Small intestine (tissue), 7 donors: Measurements from ENCODE around the gene ANO9. TPM values are rescaled to one million over a fixed set of nuclear protein-coding genes. Genes with fewer than 3 reads are reported as not detected.
A peak's percentile ranks its signal among the peaks of the same experiment; 100 is the strongest.

Source experiments
- DNase-seq, 2 donors: peaks; one replicate each; pipeline versions ENCODE4 v3.0.0 to v3.0.0-alpha.2; 2013
- FAIRE-seq: peaks from 2 replicates; lab custom pipeline; 2012; peaks lifted over from hg19 to GRCh38; lab: Jason Lieb, UNC
- H3K27ac ChIP-seq, 3 donors: one replicate each; pipeline ENCODE4 v1.5.1; 2013; ENCODE audit warnings: low read length in 2 of 3, mild to moderate bottlenecking in 2 of 3, control low read depth in 1 of 3, inconsistent platforms in 1 of 3, low read depth in 1 of 3, moderate library complexity in 1 of 3
- H3K27me3 ChIP-seq, 3 donors: one replicate each; pipeline ENCODE4 v1.6.1; 2013; ENCODE audit warnings: low read length in 3 of 3, inconsistent platforms in 1 of 3; ENCODE audit not compliant: control insufficient read depth in 3 of 3, insufficient read depth in 3 of 3
- H3K36me3 ChIP-seq, 3 donors: one replicate each; pipeline ENCODE4 v1.6.1; 2013; ENCODE audit warnings: low read length in 3 of 3, inconsistent platforms in 1 of 3, low read depth in 1 of 3, mild to moderate bottlenecking in 1 of 3, moderate library complexity in 1 of 3; ENCODE audit not compliant: control insufficient read depth in 3 of 3, insufficient read depth in 2 of 3
- H3K4me1 ChIP-seq, 3 donors: one replicate each; pipeline ENCODE4 v1.6.1; 2013; ENCODE audit warnings: low read length in 2 of 3, inconsistent platforms in 1 of 3, low read depth in 1 of 3, mild to moderate bottlenecking in 1 of 3, moderate library complexity in 1 of 3; ENCODE audit not compliant: control insufficient read depth in 3 of 3, insufficient read depth in 2 of 3
- H3K4me3 ChIP-seq, 3 donors: one replicate each; pipeline ENCODE4 v1.5.1; 2013; ENCODE audit warnings: low read length in 3 of 3, control low read depth in 1 of 3, inconsistent platforms in 1 of 3, low read depth in 1 of 3, mild to moderate bottlenecking in 1 of 3, moderate library complexity in 1 of 3
- H3K9me3 ChIP-seq, 2 donors: one replicate each; pipeline ENCODE4 v1.6.1; 2013; ENCODE audit warnings: low read depth in 1 of 2, low read length in 1 of 2; ENCODE audit not compliant: control insufficient read depth in 2 of 2, insufficient read depth in 1 of 2
- WGBS, 3 donors: extraction: QIAGEN DNeasy Blood & Tissue Kit; methylation state at CpG; one replicate each; pipeline ENCODE4 v1.1.7; 2013; 5-methylcytosine and 5-hydroxymethylcytosine counted together
- polyA plus RNA-seq, 4 donors: library from polyadenylated mRNA; stranded (reverse) in 3 of 4; unstranded in 1 of 4; fragments of 200-250 nt in 3 of 4; fragments of 120-200 nt in 1 of 4; gene quantifications; one replicate each; pipeline versions ENCODE4 v1.2.1 to v1.2.3, GENCODE V29; 2013
- donor health status: healthy with polysubstance abuse.
- donor health status: control.
- donor health status: control.
- donor health status: Bipolar disorder and iron deficiency.
- donor health status: healthy.

ANO9 gene
- polyA plus RNA-seq, 4 donors: 84.7 to 363 (median 220) TPM

GRCh38 chr11:460331-461199, 18.8 kb upstream of the ANO9 start:
- H3K4me1 ChIP-seq: peaks cover 0 to 5% (median 0%) of the 10 kb centered on the region in 3 donors
- 91 to 94% (median 94%) methylated on average over 40 to 41 of the region's 41 CpGs for WGBS, 3 donors
- H3K36me3 ChIP-seq: peaks cover 0 to 71% (median 4%) of the 10 kb centered on the region in 3 donors
- DNase-seq (no peak), FAIRE-seq (no peak)
- no peaks in the 10 kb centered on the region for H3K27me3 ChIP-seq
- H3K4me3 ChIP-seq: no peak overlapping the region
- H3K27ac ChIP-seq: no peak overlapping the region
- H3K9me3 ChIP-seq: no peaks in the 10 kb centered on the region

GRCh38 chr11:459511-460220, 17.9 kb upstream of the ANO9 start:
- Histone ChIP-seq H3K27me3 (no peaks in the 10 kb centered on the region), H3K4me1 (peaks cover 0 to 5% (median 0%) of the 10 kb centered on the region in 3 donors), H3K4me3 (no peak overlapping the region), H3K27ac (no peak overlapping the region), H3K36me3 (peaks cover 0 to 73% (median 4%) of the 10 kb centered on the region in 3 donors), H3K9me3 (no peaks in the 10 kb centered on the region)
- 94 to 96% (median 95%) methylated on average over 24 of the region's 24 CpGs for WGBS, 3 donors
- FAIRE-seq (no peak), DNase-seq (no peak)

GRCh38 chr11:457111-457760, 15.4 kb upstream of the ANO9 start:
- no peak for DNase-seq
- H3K27me3 ChIP-seq: no peaks in the 10 kb centered on the region
- H3K4me1 ChIP-seq: peaks cover 0 to 5% (median 0%) of the 10 kb centered on the region in 3 donors
- H3K4me3 ChIP-seq: no peak overlapping the region
- peaks cover 0 to 83% (median 4%) of the 10 kb centered on the region in 3 donors for H3K36me3 ChIP-seq
- 69 to 79% (median 73%) methylated on average over 23 of the region's 23 CpGs for WGBS, 3 donors
- H3K27ac ChIP-seq: no peak overlapping the region
- no peak for FAIRE-seq
- no peaks in the 10 kb centered on the region for H3K9me3 ChIP-seq

GRCh38 chr11:456533-456932, 14.7 kb upstream of the ANO9 start:
- Histone ChIP-seq H3K4me1 (peaks cover 0 to 8% (median 0%) of the 10 kb centered on the region in 3 donors), H3K9me3 (no peaks in the 10 kb centered on the region), H3K4me3 (no peak overlapping the region), H3K36me3 (peaks cover 0 to 83% (median 4%) of the 10 kb centered on the region in 3 donors), H3K27me3 (no peaks in the 10 kb centered on the region), H3K27ac (no peak overlapping the region)
- DNase-seq (peak in 1 of 2 donors; percentile 20), FAIRE-seq (no peak)
- 64 to 78% (median 74%) methylated on average over 7 of the region's 7 CpGs for WGBS, 3 donors

- Histone ChIP-seq H3K4me1 (peaks cover 0 to 15% (median 0%) of the 10 kb centered on the region in 3 donors), H3K27me3 (no peaks in the 10 kb centered on the region), H3K4me3 (no peak overlapping the region), H3K9me3 (no peaks in the 10 kb centered on the region), H3K36me3 (peaks cover 0 to 76% (median under 1%) of the 10 kb centered on the region in 3 donors), H3K27ac (no peak overlapping the region)
- FAIRE-seq: no peak
- DNase-seq: no peak
- 88 to 91% (median 89%) methylated on average over 23 of the region's 23 CpGs for WGBS, 3 donors
These were observed 13.8 kb upstream of the ANO9 start for GRCh38 chr11:455566-456147.

- WGBS, 3 donors: 70 to 79% (median 79%) methylated on average over 14 of the region's 14 CpGs
- DNase-seq: no peak
These were observed 13.2 kb upstream of the ANO9 start for GRCh38 chr11:454801-455565.

GRCh38 chr11:454043-454442, 12.2 kb upstream of the ANO9 start:
- Histone ChIP-seq H3K4me1 (peaks cover 0 to 18% (median 0%) of the 10 kb centered on the region in 3 donors), H3K27me3 (no peaks in the 10 kb centered on the region), H3K4me3 (no peak overlapping the region), H3K36me3 (peaks cover 0 to 61% (median 0%) of the 10 kb centered on the region in 3 donors), H3K9me3 (no peaks in the 10 kb centered on the region), H3K27ac (no peak overlapping the region)
- FAIRE-seq (no peak), DNase-seq (no peak)
- WGBS, 3 donors: 92 to 93% (median 92%) methylated on average over 9 of the region's 9 CpGs

More at GRCh38 chr11:454801-455565, 13.2 kb upstream of the ANO9 start:
- Histone ChIP-seq H3K27ac (no peak overlapping the region), H3K36me3 (peaks cover 0 to 69% (median 0%) of the 10 kb centered on the region in 3 donors), H3K4me3 (no peak overlapping the region), H3K4me1 (peaks cover 0 to 10% (median 0%) of the 10 kb centered on the region in 3 donors), H3K27me3 (no peaks in the 10 kb centered on the region), H3K9me3 (no peaks in the 10 kb centered on the region)
- FAIRE-seq: no peak
